GM12891 (cell line): Measurements from ENCODE around the gene UVSSA.

ENCODE experiments used
- PAX5 ChIP-seq: IDR thresholded peaks from 2 replicates; pipeline ENCODE4 v1.6.1; 2011; ENCODE audit warnings: low read length, moderate library complexity, mild to moderate bottlenecking; ENCODE audit not compliant: insufficient read depth, severe bottlenecking
- POLR2A ChIP-seq: IDR thresholded peaks from 2 replicates; pipeline ENCODE4 v1.6.1; 2011; ENCODE audit warnings: low read depth, low read length, control low read depth
- POU2F2 ChIP-seq: IDR thresholded peaks from 2 replicates; pipeline ENCODE4 v1.6.1; 2011; ENCODE audit warnings: low read depth, mild to moderate bottlenecking, control low read depth, low read length, moderate library complexity
- SPI1 ChIP-seq: IDR thresholded peaks from 2 replicates; pipeline ENCODE4 v1.6.1; 2011; ENCODE audit warnings: low read depth, low read length, control low read depth
- TAF1 ChIP-seq: IDR thresholded peaks from 2 replicates; pipeline ENCODE4 v1.6.1; 2011; ENCODE audit warnings: low read depth, low read length, control low read depth

- TF ChIP-seq POLR2A (no peak), TAF1 (no peak), POU2F2 (no peak), SPI1 (no peak), PAX5 (no peak)
Observed at GRCh38 chr4:1411436-1412375, 64.7 kb downstream of the UVSSA start.
